ENCODE data around the gene FHAD1. TPM values are rescaled to one million over a fixed set of nuclear protein-coding genes. Genes with fewer than 3 reads are reported as not detected.
A peak's percentile ranks its signal among the peaks of the same experiment; 100 is the strongest.

Gene FHAD1
- total and polyA plus RNA-seq, 10 of the 15 experiments (the other 5 are each of a cell fraction or from before 2014, with no cell fraction given): 0.09 to 1.0 (median 0.32) TPM; not detected in 2

DNA sequence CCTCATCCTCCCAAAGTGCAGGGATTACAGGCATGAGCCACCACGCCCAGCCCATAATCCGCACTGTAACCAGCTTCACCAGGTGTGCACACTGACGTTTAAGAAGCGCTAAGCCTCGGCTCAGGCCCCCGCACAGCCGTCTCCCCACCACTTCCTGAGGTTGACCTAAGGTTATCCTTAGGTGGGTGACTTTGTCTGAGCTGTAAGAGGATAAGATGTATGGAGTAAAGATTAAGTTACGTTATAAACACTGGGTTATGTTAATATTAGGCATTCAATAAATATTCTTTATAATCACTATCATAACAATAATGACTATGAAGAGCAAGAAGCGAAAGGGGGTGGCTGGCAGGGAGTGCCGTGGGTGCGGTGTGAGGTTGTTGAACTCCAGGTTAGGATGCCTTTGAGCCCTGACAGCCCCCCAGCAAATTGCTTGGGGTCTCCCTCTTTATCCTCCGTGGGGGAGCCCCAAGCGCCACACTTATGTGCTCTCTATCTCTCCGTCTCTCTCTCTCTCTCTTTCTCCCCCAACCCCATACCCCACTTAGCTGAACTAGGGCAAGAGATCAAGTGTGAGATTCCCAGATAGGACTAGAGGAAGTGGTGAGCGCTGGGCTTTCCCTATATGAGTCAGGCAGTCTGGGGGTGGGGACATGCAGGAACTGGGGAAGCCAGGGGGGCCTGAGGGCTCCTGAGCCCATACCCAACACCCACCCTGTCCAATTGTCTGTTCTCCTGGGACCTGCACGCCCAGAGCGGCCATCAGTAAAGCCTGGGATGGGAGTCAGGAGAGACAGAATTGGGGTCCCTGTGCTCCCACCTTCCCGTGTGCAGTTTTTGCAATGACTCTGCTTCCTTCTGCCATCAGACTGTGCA is 170.3 kb downstream of the FHAD1 start (continued):
- TF ChIP-seq, protein P1, sequence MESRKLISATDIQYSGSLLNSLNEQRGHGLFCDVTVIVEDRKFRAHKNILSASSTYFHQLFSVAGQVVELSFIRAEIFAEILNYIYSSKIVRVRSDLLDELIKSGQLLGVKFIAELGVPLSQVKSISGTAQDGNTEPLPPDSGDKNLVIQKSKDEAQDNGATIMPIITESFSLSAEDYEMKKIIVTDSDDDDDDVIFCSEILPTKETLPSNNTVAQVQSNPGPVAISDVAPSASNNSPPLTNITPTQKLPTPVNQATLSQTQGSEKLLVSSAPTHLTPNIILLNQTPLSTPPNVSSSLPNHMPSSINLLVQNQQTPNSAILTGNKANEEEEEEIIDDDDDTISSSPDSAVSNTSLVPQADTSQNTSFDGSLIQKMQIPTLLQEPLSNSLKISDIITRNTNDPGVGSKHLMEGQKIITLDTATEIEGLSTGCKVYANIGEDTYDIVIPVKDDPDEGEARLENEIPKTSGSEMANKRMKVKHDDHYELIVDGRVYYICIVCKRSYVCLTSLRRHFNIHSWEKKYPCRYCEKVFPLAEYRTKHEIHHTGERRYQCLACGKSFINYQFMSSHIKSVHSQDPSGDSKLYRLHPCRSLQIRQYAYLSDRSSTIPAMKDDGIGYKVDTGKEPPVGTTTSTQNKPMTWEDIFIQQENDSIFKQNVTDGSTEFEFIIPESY (IDR thresholded peaks at IDR 0.05): no peak
- TF ChIP-seq EGR1 (IDR thresholded peaks at IDR 0.05; ENCODE audit: borderline replicate concordance in 1 of 2, low read depth in 2 of 2, low read length in 2 of 2): peak in 1 of 2 experiments; percentile 67; a peak in 1 of 3 replicates
- TF ChIP-seq HCFC1 (IDR thresholded peaks at IDR 0.05; ENCODE audit: low read length): no peak
- no peak for TF ChIP-seq RAD21 (IDR thresholded peaks at IDR 0.05; ENCODE audit: insufficient read depth, low read depth, low read length)
- peak; percentile 70; the same call in 1 of the 2 replicates for TF ChIP-seq TCF12 (IDR thresholded peaks at IDR 0.05; ENCODE audit: low read depth, low read length)
- peak; percentile 92 to 95 for TF ChIP-seq IKZF2 (IDR thresholded peaks at IDR 0.05)
- no peak for TF ChIP-seq CREB1 (IDR thresholded peaks at IDR 0.05; ENCODE audit: low read depth)
- peak; percentile 91 for TF ChIP-seq IRF4 (IDR thresholded peaks at IDR 0.05; ENCODE audit: low read depth, low read length)
- TF ChIP-seq, protein P2, sequence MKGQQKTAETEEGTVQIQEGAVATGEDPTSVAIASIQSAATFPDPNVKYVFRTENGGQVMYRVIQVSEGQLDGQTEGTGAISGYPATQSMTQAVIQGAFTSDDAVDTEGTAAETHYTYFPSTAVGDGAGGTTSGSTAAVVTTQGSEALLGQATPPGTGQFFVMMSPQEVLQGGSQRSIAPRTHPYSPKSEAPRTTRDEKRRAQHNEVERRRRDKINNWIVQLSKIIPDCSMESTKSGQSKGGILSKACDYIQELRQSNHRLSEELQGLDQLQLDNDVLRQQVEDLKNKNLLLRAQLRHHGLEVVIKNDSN (IDR thresholded peaks at IDR 0.05; ENCODE audit: borderline replicate concordance, extremely low read length, insufficient read depth, low read depth, low read length): no peak
- TF ChIP-seq FOXM1 (IDR thresholded peaks at IDR 0.05; ENCODE audit: low read depth, low read length): peak; percentile 57; the same call in 1 of the 2 replicates
- TF ChIP-seq EED (IDR thresholded peaks at IDR 0.05; ENCODE audit: low read depth): peak; percentile 96
- TF ChIP-seq EZH2 (IDR thresholded peaks at IDR 0.05; ENCODE audit: borderline replicate concordance, control insufficient read depth, low read depth, low read length): no peak
- TF ChIP-seq CHD2 (IDR thresholded peaks at IDR 0.05; ENCODE audit: borderline replicate concordance, low read depth, low read length): peak; percentile 71
- TF ChIP-seq NBN (IDR thresholded peaks at IDR 0.05): no peak
- no peak for TF ChIP-seq POLR2AphosphoS2 (IDR thresholded peaks at IDR 0.05; ENCODE audit: low read depth, low read length)
- TF ChIP-seq, protein P3, sequence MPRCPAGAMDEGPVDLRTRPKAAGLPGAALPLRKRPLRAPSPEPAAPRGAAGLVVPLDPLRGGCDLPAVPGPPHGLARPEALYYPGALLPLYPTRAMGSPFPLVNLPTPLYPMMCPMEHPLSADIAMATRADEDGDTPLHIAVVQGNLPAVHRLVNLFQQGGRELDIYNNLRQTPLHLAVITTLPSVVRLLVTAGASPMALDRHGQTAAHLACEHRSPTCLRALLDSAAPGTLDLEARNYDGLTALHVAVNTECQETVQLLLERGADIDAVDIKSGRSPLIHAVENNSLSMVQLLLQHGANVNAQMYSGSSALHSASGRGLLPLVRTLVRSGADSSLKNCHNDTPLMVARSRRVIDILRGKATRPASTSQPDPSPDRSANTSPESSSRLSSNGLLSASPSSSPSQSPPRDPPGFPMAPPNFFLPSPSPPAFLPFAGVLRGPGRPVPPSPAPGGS (IDR thresholded peaks at IDR 0.05; ENCODE audit: borderline replicate concordance, insufficient read depth, low read depth, low read length, poor library complexity, severe bottlenecking): no peak
- TF ChIP-seq MYC (IDR thresholded peaks at IDR 0.05; ENCODE audit: insufficient read depth, insufficient read length, insufficient replicate concordance, low read length, severe bottlenecking): no peak
- no peak for TF ChIP-seq RCOR1 (conservative IDR thresholded peaks at IDR 0.05; ENCODE audit: low read depth, low read length)
- TF ChIP-seq POLR2AphosphoS5 (IDR thresholded peaks at IDR 0.05; ENCODE audit: low read length): no peak
- peak; percentile 92 for TF ChIP-seq DPF2 (IDR thresholded peaks at IDR 0.05)
- TF ChIP-seq CBFB (IDR thresholded peaks at IDR 0.05; ENCODE audit: low read depth): peak; percentile 25; the same call in 1 of the 2 replicates
- peak in 1 of 2 experiments; percentile 62; a peak in 1 of 4 replicates for TF ChIP-seq SRF (IDR thresholded peaks at IDR 0.05; ENCODE audit: low read depth in 2 of 2, low read length in 2 of 2)
- no peak for TF ChIP-seq MYB (IDR thresholded peaks at IDR 0.05; ENCODE audit: borderline replicate concordance, low read depth, low read length)
- 0 out of 2 replicates have a peak, but pooled peaks have one; percentile 19 for TF ChIP-seq ZNF384 (IDR thresholded peaks at IDR 0.05; ENCODE audit: borderline replicate concordance, low read depth, low read length)
- peak; percentile 47; the same call in 1 of the 2 replicates for TF ChIP-seq MEF2A (IDR thresholded peaks at IDR 0.05; ENCODE audit: insufficient read depth, low read depth, low read length)
